ENCODE results near the gene DPM3. TPM values are rescaled to one million over a fixed set of nuclear protein-coding genes. Genes with fewer than 3 reads are reported as not detected.

Gene DPM3
- total RNA-seq, 4 donors from 2014 or later: 54.5 to 176 (median 80.6) TPM

DNA sequence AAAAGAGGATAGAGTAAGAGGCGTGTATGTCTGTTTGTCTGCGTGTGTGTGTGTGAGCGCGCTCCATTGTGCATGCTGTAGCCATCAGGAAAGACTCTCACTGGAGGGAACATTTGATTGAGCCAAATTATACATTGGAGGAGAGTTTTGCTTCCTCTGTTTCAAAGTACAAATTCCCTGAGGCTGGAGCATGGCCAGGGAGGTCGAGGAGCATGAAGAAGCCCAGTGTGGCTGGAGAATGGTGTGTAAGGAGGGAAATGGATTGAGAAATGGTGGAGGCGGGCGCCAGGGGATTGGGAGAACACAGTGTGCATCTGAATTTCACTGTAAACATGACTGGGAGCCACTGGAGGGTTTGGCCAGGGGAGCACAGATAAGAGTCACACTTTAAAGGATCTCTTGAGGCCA, 34.7 kb downstream of the DPM3 start:
- no peak for DNase-seq (ENCODE audit: extremely low spot score)
- WGBS: 73% methylated on average over 7 of the region's 7 CpGs
- H3K4me1 ChIP-seq: peaks cover 0 to 14% (median 9%) of the 10 kb centered on the region in 4 donors
- no peaks in the 10 kb centered on the region for H3K27me3 ChIP-seq
- H3K9me3 ChIP-seq: no peaks in the 10 kb centered on the region
- TF ChIP-seq POLR2AphosphoS5 (IDR thresholded peaks at IDR 0.05) (no peak), EP300 (IDR thresholded peaks at IDR 0.05) (no peak), POLR2A (IDR thresholded peaks at IDR 0.05; ENCODE audit: low read depth) (no peak)
- TF ChIP-seq, protein P1, sequence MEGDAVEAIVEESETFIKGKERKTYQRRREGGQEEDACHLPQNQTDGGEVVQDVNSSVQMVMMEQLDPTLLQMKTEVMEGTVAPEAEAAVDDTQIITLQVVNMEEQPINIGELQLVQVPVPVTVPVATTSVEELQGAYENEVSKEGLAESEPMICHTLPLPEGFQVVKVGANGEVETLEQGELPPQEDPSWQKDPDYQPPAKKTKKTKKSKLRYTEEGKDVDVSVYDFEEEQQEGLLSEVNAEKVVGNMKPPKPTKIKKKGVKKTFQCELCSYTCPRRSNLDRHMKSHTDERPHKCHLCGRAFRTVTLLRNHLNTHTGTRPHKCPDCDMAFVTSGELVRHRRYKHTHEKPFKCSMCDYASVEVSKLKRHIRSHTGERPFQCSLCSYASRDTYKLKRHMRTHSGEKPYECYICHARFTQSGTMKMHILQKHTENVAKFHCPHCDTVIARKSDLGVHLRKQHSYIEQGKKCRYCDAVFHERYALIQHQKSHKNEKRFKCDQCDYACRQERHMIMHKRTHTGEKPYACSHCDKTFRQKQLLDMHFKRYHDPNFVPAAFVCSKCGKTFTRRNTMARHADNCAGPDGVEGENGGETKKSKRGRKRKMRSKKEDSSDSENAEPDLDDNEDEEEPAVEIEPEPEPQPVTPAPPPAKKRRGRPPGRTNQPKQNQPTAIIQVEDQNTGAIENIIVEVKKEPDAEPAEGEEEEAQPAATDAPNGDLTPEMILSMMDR (IDR thresholded peaks at IDR 0.05): no peak
- H3K27ac ChIP-seq (replicated peaks in 1 of 4): peak overlapping the region in 1 of 4 donors; percentile 36
- H3K4me3 ChIP-seq: no peak overlapping the region
- intact Hi-C loops (cut with DNase I): no loop called here
- no peaks in the 10 kb centered on the region for H3K36me3 ChIP-seq

DNA sequence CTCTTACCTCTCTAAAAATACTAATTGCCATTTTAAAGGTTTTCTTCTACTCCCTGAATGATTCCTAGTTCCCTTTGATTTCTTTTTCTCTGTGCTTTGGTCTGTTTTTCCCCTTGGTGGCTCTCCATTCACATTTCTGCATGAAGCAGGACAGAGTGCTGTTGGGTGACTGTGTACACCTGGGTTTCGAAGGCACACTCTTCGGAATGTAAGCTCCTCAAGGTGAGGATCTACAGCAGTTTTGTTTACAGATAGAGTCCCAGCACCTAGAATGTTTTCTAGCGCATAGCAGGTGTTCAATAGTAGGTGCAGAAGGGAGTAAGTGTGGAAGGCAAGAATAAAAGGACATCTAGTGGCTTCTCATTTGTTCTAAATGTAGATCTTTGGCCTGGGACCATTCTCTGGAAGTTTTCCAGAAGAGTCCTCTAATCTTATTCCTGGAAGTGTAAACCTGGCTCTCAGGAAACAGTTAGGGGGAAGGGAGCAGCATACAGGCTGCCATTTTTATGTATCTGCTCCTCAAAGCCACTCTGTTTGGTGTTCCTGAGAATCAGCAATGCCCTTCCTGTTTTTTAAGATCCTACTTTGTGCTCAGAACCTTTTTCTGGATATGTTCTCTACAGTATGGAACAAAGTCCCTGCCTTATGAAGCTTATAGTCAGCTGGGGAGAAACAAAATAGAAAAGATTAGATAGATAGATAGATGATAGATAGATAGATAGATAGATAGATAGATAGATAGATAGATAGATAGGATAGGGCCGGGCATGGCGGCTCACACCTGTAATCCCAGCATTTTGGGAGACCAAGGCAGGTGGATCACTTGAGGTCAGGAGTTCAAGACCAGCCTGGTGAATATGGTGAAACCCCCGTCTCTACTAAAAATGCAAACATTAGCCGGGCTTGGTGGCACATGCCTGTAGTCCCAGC, 35.5 kb downstream of the DPM3 start:
- TF ChIP-seq POLR2AphosphoS5 (IDR thresholded peaks at IDR 0.05): no peak
- TF ChIP-seq EP300 (IDR thresholded peaks at IDR 0.05): no peak
- TF ChIP-seq, protein P1 (IDR thresholded peaks at IDR 0.05): no peak
- TF ChIP-seq POLR2A (IDR thresholded peaks at IDR 0.05; ENCODE audit: low read depth): no peak
- H3K27ac ChIP-seq (replicated peaks in 1 of 4): peak overlapping the region in 1 of 4 donors; percentile 36
- 83% methylated on average over 7 of the region's 7 CpGs for WGBS
- no peaks in the 10 kb centered on the region for H3K36me3 ChIP-seq
- no peaks in the 10 kb centered on the region for H3K27me3 ChIP-seq
- peaks cover 0 to 14% (median 9%) of the 10 kb centered on the region in 4 donors for H3K4me1 ChIP-seq
- intact Hi-C loops (cut with DNase I): no loop called here
- DNase-seq (ENCODE audit: extremely low spot score): no peak
- no peak overlapping the region for H3K4me3 ChIP-seq
- no peaks in the 10 kb centered on the region for H3K9me3 ChIP-seq

DNA sequence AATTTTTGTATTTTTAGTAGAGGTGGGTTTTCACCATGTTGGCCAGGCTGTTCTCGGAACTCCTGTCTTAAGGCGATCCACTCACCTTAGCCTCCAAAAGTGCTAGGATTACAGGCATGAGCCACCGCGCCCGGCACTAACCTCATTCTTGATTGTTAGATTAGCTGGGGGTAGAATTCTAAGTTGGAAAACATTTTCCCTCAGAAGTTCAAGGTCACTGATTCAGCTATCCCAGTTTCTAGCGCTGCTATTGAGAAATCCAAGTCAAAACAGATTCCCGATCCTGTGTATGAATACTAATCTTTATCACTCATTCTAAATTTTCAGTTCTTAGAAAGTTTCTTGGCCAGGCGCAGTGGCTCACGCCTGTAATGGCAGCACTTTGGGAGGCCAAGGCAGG, 37.0 kb downstream of the DPM3 start:
- no peak for DNase-seq (ENCODE audit: extremely low spot score)
- Histone ChIP-seq H3K27ac (replicated peaks in 1 of 4) (no peak overlapping the region), H3K27me3 (no peaks in the 10 kb centered on the region), H3K4me1 (peaks cover 0 to 14% (median 9%) of the 10 kb centered on the region in 4 donors), H3K36me3 (no peaks in the 10 kb centered on the region), H3K4me3 (no peak overlapping the region), H3K9me3 (no peaks in the 10 kb centered on the region)
- WGBS: 76% methylated on average over 9 of the region's 9 CpGs
- intact Hi-C loops (cut with DNase I): no loop called here
- TF ChIP-seq EP300 (IDR thresholded peaks at IDR 0.05): no peak

DNA sequence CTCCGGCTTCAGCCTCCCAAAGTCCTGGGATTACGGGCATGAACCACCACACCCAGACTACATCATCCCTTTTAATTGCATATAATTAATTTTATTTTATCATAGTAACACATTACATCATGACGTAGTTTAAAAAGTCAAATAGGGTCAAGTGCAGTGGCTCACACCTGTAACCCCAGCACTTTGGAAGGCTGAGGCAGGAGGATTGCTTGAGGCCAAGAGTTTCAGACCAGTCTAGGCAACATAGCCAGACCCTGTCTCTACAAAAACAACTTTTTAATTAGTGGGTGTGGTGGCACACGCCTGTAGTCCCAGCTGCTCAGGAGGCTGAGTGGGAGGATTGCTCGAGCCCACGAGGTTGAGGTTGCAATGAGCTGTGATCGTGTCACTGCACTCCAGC, 41.0 kb downstream of the DPM3 start:
- H3K4me1 ChIP-seq: peaks cover 3 to 6% (median 5%) of the 10 kb centered on the region in 4 donors
- 95% methylated on average over 7 of the region's 7 CpGs for WGBS

DNA sequence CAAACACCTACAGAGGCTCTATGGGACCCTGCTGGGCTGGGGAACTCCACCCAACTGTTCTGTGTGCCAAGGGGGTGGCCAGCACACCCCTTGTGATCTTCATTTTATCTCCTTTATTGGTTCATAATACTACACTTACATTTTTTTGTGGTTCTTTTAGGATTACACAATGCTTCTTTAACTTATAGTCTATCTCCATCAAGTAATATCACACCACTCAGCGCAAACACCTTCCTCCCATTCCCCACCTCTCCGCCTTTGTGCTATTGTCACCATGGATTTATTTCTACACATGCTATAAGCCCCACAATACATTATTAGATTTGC, 45.7 kb downstream of the DPM3 start:
- Histone ChIP-seq H3K27me3 (no peaks in the 10 kb centered on the region), H3K9me3 (no peaks in the 10 kb centered on the region), H3K27ac (replicated peaks in 1 of 4) (peak overlapping the region; percentile 61 to 82 (median 80)), H3K4me1 (peaks cover 21 to 37% (median 27%) of the 10 kb centered on the region in 4 donors), H3K36me3 (no peaks in the 10 kb centered on the region), H3K4me3 (no peak overlapping the region)
- intact Hi-C loops (cut with DNase I): loop anchor here (5.0 kb wide), 1 partner anchor 33 kb away; the partner anchor contains the start of gene EFNA1
- TF ChIP-seq EP300 (IDR thresholded peaks at IDR 0.05): no peak
- TF ChIP-seq POLR2A (IDR thresholded peaks at IDR 0.05; ENCODE audit: low read depth): no peak
- 63% methylated on average over 2 of the region's 2 CpGs for WGBS
- DNase-seq (ENCODE audit: extremely low spot score): no peak

More for the DNA sequence above, 41.0 kb downstream of the DPM3 start:
- TF ChIP-seq POLR2AphosphoS5 (IDR thresholded peaks at IDR 0.05) (no peak), POLR2A (IDR thresholded peaks at IDR 0.05; ENCODE audit: low read depth) (no peak), EP300 (IDR thresholded peaks at IDR 0.05) (no peak)
- TF ChIP-seq, protein P1 (IDR thresholded peaks at IDR 0.05): no peak
- DNase-seq (ENCODE audit: extremely low spot score): no peak
- no peak overlapping the region for H3K27ac ChIP-seq (replicated peaks in 1 of 4)
- no peaks in the 10 kb centered on the region for H3K27me3 ChIP-seq
- intact Hi-C loops (cut with DNase I): no loop called here
- H3K36me3 ChIP-seq: no peaks in the 10 kb centered on the region
- no peak overlapping the region for H3K4me3 ChIP-seq
- no peaks in the 10 kb centered on the region for H3K9me3 ChIP-seq

Data from esophagus muscularis mucosa (tissue), 4 donors.